Measurements from ENCODE around the gene ATRN. TPM values are rescaled to one million over a fixed set of nuclear protein-coding genes. Genes with fewer than 3 reads are reported as not detected.
A peak's percentile ranks its signal among the peaks of the same experiment; 100 is the strongest.

Gene ATRN
- total RNA-seq, 6 donors from 2014 or later: 13.6 to 39.5 (median 27.0) TPM

DNA sequence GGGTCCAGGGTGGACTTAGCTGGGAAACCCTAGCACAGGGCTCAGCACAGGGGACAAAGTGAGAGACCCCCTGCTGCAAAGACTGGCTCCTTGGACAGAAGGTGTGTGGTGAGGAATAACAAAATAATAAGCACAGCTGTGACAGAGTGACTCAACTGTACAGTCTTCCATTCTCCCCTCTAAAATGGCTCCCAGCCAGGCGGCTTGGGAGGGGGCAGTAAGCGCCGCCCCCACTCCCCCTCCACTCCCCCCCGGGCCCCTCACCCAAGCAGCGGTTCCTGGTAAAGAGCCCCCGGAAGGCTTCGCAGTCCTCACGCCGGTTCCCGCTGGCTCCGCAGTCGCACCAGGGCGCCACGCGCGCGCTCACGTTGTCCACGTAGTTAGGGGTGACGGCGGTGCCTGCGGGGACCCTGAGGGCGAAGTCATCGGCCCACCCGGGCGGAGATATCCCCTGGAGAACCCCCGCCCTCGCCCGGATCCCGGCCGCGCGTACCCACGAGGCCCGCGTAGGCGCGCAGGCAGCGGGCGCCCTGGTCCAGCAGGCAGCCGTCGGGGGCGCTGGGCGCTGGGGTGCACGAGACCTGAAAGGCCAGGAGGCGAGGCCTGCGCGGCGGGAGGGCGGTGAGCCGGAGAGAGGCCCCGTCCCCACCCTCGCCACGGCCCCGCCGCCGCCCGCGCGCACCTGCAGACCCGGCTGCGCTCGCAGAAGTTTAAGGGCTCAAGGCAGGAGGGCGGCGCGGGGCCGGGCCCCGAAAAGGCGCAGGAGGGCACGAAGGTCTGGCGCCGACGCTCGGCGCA, 189.6 kb downstream of the ATRN start:
- Histone ChIP-seq H3K9me3 (no peaks in the 10 kb centered on the region), H3K36me3 (no peaks in the 10 kb centered on the region), H3K4me3 (no peak overlapping the region), H3K27me3 (peaks cover 0 to 26% (median 15%) of the 10 kb centered on the region in 4 donors), H3K4me1 (peaks cover 0 to 14% (median 5%) of the 10 kb centered on the region in 4 donors), H3K27ac (no peak overlapping the region)
- ATAC-seq (ENCODE audit: low FRiP score in 2 of 2) (no peak), DNase-seq (peak; percentile 12 to 81)
- TF ChIP-seq POLR2A (IDR thresholded peaks at IDR 0.05) (no peak), POLR2AphosphoS5 (IDR thresholded peaks at IDR 0.05) (no peak), EP300 (IDR thresholded peaks at IDR 0.05) (no peak)
- TF ChIP-seq, protein P1, sequence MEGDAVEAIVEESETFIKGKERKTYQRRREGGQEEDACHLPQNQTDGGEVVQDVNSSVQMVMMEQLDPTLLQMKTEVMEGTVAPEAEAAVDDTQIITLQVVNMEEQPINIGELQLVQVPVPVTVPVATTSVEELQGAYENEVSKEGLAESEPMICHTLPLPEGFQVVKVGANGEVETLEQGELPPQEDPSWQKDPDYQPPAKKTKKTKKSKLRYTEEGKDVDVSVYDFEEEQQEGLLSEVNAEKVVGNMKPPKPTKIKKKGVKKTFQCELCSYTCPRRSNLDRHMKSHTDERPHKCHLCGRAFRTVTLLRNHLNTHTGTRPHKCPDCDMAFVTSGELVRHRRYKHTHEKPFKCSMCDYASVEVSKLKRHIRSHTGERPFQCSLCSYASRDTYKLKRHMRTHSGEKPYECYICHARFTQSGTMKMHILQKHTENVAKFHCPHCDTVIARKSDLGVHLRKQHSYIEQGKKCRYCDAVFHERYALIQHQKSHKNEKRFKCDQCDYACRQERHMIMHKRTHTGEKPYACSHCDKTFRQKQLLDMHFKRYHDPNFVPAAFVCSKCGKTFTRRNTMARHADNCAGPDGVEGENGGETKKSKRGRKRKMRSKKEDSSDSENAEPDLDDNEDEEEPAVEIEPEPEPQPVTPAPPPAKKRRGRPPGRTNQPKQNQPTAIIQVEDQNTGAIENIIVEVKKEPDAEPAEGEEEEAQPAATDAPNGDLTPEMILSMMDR (IDR thresholded peaks at IDR 0.05): no peak
- 0 to 5% methylated on average over 1 to 4 of the region's 75 CpGs for WGBS, 2 donors

DNA sequence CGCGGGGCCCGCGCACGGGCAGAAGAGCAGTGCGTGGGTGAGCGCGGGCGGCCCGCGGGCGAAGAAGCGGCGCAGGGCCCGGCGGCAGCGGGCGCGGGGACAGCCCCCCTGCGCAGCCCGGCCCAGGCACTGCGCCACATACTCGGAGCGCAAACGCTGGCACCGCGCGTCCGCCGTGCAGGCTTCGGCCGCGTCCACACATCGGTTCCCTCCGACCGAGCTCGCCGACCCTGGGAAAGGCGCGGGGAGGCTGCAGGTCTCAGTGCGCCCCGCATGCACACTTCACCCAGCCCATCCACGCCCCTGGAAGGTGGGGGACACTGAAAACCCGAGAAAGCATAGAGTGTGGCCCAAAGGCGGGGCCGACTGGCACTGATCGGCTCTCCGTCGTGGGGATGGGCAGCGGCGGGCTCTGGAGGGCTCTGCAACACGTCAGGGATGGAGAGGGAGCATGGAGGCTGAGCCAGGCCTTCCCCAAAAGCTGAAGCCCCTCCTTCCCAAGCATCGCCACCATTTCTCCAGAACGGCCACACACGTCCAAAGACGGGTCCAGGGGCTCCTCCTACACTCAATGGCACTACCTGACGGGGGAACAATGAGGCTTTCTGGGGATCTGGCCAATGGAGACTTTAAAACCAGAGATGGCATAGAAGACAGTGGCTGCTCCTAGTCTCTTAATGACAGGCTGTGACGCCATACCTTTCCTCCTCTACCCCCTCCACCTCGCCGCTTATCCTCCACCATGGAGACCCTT, 190.4 kb downstream of the ATRN start:
- no peaks in the 10 kb centered on the region for H3K9me3 ChIP-seq
- no peak for ATAC-seq (ENCODE audit: low FRiP score in 2 of 2)
- no peak overlapping the region for H3K4me3 ChIP-seq
- H3K4me1 ChIP-seq: peaks cover 0 to 14% (median 5%) of the 10 kb centered on the region in 4 donors
- H3K27ac ChIP-seq: no peak overlapping the region
- WGBS, 2 donors: 30 to 77% methylated on average over 3 to 19 of the region's 60 CpGs
- no peaks in the 10 kb centered on the region for H3K36me3 ChIP-seq
- DNase-seq: no peak
- H3K27me3 ChIP-seq: peaks cover 0 to 26% (median 15%) of the 10 kb centered on the region in 4 donors
- TF ChIP-seq, protein P1 (IDR thresholded peaks at IDR 0.05): no peak
- TF ChIP-seq POLR2A (IDR thresholded peaks at IDR 0.05) (no peak), POLR2AphosphoS5 (IDR thresholded peaks at IDR 0.05) (no peak), EP300 (IDR thresholded peaks at IDR 0.05) (no peak)

DNA sequence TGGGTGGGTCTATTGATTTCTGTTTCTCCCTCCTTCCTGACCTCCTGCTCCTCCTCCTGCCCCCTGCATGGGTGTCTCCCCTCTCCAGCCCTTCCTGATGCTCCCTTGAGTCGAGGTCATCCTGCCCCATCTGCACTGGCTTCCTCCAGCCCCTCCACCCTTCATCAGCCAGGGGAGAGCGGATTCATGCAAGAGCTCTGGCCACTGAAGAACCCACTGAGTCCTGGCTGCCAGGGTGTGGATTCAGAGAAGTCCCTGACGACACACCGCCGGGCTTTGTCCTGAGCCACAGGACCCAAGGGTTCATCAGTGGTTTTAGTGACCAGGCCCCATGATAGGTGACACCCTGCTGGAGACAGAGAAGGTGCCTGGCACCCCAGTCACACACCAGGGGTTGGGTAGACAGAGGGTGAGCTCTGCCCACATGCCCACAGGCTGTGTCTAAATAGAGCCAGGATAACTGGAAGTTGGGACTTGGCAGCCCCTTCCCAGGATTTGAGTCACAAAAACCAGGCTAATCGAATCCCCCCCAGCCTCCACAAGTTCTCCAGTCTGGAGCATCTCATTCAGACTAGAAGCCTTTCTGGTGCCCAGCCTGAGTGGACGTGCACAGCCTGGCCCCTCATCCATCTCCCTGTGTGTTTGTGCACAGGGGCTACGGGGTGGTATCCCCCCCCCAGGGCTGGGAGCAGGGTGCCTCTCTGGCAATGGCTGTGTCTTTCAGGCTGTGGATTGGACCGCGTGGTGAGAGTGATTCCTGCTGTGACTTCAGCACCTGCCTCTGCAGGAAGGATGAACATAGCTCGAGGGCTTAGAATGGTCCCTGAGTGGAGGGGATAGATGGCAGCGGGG, 191.2 kb downstream of the ATRN start:
- H3K4me1 ChIP-seq: peaks cover 0 to 14% (median 5%) of the 10 kb centered on the region in 4 donors
- 65 to 68% methylated on average over 6 to 12 of the region's 12 CpGs for WGBS, 2 donors
- DNase-seq (no peak), ATAC-seq (ENCODE audit: low FRiP score in 2 of 2) (no peak)
- H3K9me3 ChIP-seq: no peaks in the 10 kb centered on the region
- no peak overlapping the region for H3K4me3 ChIP-seq
- H3K27me3 ChIP-seq: peaks cover 0 to 26% (median 15%) of the 10 kb centered on the region in 4 donors
- H3K27ac ChIP-seq: no peak overlapping the region
- H3K36me3 ChIP-seq: no peaks in the 10 kb centered on the region
- TF ChIP-seq EP300 (IDR thresholded peaks at IDR 0.05) (no peak), POLR2AphosphoS5 (IDR thresholded peaks at IDR 0.05) (no peak), POLR2A (IDR thresholded peaks at IDR 0.05) (no peak)
- TF ChIP-seq, protein P1 (IDR thresholded peaks at IDR 0.05): no peak

DNA sequence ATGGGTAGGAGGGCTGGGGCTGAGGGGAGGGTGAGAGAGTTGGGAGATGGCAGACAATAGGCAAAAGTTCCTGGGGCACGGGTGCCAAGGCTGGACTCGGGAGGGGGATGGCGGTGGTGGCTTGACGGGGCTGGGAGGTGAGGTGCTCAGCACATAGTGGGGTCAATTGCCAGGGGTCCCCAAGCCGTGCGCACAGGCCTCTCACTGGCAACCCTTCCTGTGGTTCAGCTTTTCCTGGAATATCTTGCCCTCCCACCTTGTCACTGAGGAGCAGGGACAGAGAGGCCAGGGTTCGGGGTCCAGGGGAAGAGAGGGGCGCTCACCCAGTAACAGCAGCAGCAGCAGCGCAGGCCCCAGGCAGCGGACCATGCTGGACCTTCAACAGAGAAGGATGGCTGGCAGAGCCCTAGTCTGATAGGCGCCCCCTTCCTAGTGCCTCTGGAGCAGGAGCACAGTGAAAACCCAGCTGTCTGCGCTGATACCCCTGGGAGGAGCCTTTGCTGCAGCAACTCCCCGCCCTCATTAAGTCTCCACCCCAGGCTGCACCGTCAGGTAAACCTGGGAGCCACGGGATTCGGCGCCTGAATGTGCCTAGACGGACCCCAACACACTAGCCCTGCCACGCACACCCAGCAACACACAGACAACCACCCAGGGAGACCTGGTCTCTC, 192.3 kb downstream of the ATRN start, which contains the start of gene GFRA4:
GFRA4 (minus strand) TSS at position 369 of the 671 bp plus-strand sequence; CDS start at position 369, 0 bp downstream.
- H3K4me3 ChIP-seq: no peak within 1 kb of the TSS
- H3K27me3 ChIP-seq: peaks cover 0 to 26% (median 15%) of the 10 kb centered on the region in 4 donors
- TF ChIP-seq, protein P1 (IDR thresholded peaks at IDR 0.05): no peak
- TF ChIP-seq POLR2AphosphoS5 (IDR thresholded peaks at IDR 0.05): no peak
- TF ChIP-seq EP300 (IDR thresholded peaks at IDR 0.05): no peak
- TF ChIP-seq POLR2A (IDR thresholded peaks at IDR 0.05): no peak
- no peaks in the 10 kb centered on the region for H3K9me3 ChIP-seq
- H3K4me1 ChIP-seq: peaks cover 0 to 14% (median 5%) of the 10 kb centered on the region in 4 donors
- DNase-seq (no peak), ATAC-seq (ENCODE audit: low FRiP score in 2 of 2) (no peak)
- 58 to 63% methylated on average over 18 of the region's 19 CpGs for WGBS, 2 donors
- no peak within 1 kb of the TSS for H3K27ac ChIP-seq
- H3K36me3 ChIP-seq: no peaks in the 10 kb centered on the region
